Calu3 (cell line): ENCODE measurements around the gene JOSD2. TPM values are rescaled to one million over a fixed set of nuclear protein-coding genes. Genes with fewer than 3 reads are reported as not detected.

Source experiments
- BruUV-seq: library from RNA; stranded (reverse); fragments of 400-500 nt; replicated peaks from 2 replicates; lab custom pipeline; 2021; lab: Mats Ljungman, UMichigan
- CTCF ChIA-PET: fragments of 300-600 bp; sonication (Branson Sonifier 250); formaldehyde crosslinking; loops from one replicate; lab custom pipeline; 2022; ENCODE audit warnings: antibody characterized with exemption; lab: Charles Lee
- DNase-seq: peaks from one replicate; pipeline ENCODE4 v3.0.0; 2022
- H3K27ac Mint-ChIP-seq: one replicate; pipeline ENCODE4 v1.8.0; 2022; ENCODE audit warnings: mixed read lengths; ENCODE audit not compliant: unreplicated experiment
- H3K27me3 Mint-ChIP-seq: one replicate; pipeline ENCODE4 v1.8.0; 2022; ENCODE audit warnings: mixed read lengths; ENCODE audit not compliant: unreplicated experiment
- H3K36me3 Mint-ChIP-seq: one replicate; pipeline ENCODE4 v1.8.0; 2022; ENCODE audit warnings: mild to moderate bottlenecking, moderate library complexity, mixed read lengths; ENCODE audit not compliant: insufficient read depth, unreplicated experiment
- H3K4me1 Mint-ChIP-seq: one replicate; pipeline ENCODE4 v1.8.0; 2022; ENCODE audit warnings: mild to moderate bottlenecking, low read depth, mixed read lengths; ENCODE audit not compliant: unreplicated experiment
- H3K4me3 Mint-ChIP-seq: one replicate; pipeline ENCODE4 v1.8.0; 2022; ENCODE audit warnings: mild to moderate bottlenecking, low read depth, moderate library complexity, mixed read lengths; ENCODE audit not compliant: unreplicated experiment
- H3K9me3 Mint-ChIP-seq: one replicate; pipeline ENCODE4 v1.8.0; 2022; ENCODE audit warnings: low read depth, mixed read lengths; ENCODE audit not compliant: unreplicated experiment
- intact Hi-C: fragments of 100-400 bp; cut with micrococcal nuclease; formaldehyde crosslinking; loops from one replicate; pipeline ENCODE4 v1.10.0; 2022; ENCODE audit not compliant: unreplicated experiment
- total RNA-seq: library from RNA; stranded (reverse); gene quantifications from 2 replicates; pipeline ENCODE4 v1.2.3, GENCODE V29; 2022
- TF ChIP-seq, protein P1 (sequence below): fragments of 200-600 bp; IDR thresholded peaks from one replicate; pipeline ENCODE4 v1.8.0; 2022; ENCODE audit warnings: antibody characterized with exemption; ENCODE audit not compliant: unreplicated experiment

Gene JOSD2
- total RNA-seq, 1 experiment from 2014 or later = 38.6 TPM

- Mint-ChIP-seq H3K27ac (no peak overlapping the region), H3K4me1 (peaks cover 8% of the 10 kb centered on the region), H3K36me3 (peaks cover 37% of the 10 kb centered on the region), H3K4me3 (no peak overlapping the region), H3K9me3 (no peaks in the 10 kb centered on the region), H3K27me3 (peaks cover 6% of the 10 kb centered on the region)
- no peak for DNase-seq
- no TSS peak for BruUV-seq
- TF ChIP-seq, protein P1, sequence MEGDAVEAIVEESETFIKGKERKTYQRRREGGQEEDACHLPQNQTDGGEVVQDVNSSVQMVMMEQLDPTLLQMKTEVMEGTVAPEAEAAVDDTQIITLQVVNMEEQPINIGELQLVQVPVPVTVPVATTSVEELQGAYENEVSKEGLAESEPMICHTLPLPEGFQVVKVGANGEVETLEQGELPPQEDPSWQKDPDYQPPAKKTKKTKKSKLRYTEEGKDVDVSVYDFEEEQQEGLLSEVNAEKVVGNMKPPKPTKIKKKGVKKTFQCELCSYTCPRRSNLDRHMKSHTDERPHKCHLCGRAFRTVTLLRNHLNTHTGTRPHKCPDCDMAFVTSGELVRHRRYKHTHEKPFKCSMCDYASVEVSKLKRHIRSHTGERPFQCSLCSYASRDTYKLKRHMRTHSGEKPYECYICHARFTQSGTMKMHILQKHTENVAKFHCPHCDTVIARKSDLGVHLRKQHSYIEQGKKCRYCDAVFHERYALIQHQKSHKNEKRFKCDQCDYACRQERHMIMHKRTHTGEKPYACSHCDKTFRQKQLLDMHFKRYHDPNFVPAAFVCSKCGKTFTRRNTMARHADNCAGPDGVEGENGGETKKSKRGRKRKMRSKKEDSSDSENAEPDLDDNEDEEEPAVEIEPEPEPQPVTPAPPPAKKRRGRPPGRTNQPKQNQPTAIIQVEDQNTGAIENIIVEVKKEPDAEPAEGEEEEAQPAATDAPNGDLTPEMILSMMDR = no peak
- intact Hi-C loops = no loop called here
- CTCF ChIA-PET = no interaction called here
Measured at GRCh38 chr19:50506700-50507099, 4.3 kb downstream of the JOSD2 start.

DNA sequence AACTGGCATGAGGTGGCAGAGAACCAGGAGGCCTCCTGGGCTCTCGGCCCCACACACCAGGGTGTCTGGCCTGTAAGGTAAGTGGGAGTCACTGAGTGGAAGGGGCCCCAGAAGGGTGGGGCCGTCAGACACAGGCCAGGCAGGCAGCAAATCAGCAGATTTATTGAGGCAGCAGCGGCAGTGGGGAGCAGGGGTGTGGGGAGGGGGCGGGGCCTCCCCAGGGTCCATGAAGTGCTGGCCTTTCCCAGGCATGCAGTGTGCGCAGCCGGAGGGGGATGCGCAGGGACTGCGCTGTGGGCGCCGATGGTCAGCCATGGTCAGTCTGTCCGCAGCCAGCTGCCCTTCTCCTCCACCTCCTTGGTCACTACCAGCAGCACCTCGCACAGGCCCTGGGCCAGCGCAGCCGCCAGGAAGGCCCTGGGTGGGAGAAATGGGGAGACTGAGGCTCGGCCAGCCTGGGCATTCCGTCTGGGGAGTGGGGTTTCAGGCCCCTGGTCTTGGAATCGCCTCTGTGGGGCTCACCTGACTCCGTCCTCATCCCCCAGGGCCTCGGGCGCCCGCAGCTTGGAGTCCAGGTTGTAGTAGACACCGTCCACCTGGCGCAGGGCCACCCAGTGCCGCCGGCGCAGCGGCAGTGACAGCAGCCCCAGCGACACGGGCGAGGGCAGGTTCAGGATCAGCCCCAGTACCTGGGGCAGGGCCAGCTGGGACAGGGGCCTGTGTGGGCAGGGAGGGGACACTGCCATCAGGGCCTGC lies 5.0 kb downstream of the JOSD2 start:
- intact Hi-C loops = no loop called here
- no peak overlapping the region for H3K27ac Mint-ChIP-seq
- H3K36me3 Mint-ChIP-seq = peaks cover 30% of the 10 kb centered on the region
- no peaks in the 10 kb centered on the region for H3K9me3 Mint-ChIP-seq
- BruUV-seq = no TSS peak
- H3K4me3 Mint-ChIP-seq = no peak overlapping the region
- H3K4me1 Mint-ChIP-seq = peaks cover 1% of the 10 kb centered on the region
- CTCF ChIA-PET = no interaction called here
- H3K27me3 Mint-ChIP-seq = no peaks in the 10 kb centered on the region
- no peak for DNase-seq
- TF ChIP-seq, protein P1 = no peak

DNA sequence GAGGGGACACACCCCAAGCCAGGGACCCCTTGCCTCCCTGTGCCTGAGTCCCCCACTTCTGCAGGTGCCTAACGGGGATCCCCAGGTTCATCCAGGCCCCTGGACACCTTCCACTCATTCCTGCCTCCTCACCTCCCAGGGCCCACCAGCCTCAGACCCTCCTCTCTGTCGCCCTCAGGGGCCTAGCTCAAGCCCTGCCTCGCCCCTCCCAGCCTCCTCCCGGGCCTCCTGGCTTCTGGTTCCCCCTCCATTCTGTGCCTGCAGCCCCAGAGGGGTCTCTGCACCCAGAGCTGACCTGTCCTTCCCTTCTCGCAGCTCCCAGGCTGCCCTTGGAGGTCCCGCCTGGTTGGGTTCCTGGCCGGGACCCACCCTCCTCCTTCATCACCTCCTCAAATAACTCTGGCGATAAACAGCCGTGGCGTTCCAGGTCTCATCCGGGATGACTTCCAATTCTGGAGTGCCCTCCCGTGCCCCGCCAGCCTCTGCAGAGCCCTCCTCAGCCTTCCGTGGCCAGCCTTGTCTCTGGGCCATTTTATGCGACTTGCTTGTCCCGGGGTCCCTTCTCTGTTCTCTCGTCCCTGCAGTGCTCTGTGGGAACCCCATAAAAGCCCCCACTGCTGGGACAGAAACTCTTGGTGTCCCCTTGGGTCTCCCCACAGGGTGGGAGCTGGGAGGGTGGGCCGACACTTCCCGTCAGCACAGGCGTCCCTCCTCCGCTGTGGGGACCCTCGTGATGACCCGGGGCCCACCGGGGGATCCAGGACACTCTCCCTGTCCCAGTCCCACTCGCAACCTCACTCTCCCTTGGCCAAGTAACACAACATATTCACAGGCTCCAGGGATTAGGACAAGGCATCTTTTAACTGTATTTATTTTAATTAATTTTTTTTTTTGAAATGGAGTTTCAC lies 9.2 kb downstream of the JOSD2 start:
- no peaks in the 10 kb centered on the region for H3K27me3 Mint-ChIP-seq
- no peaks in the 10 kb centered on the region for H3K4me1 Mint-ChIP-seq
- H3K27ac Mint-ChIP-seq = no peak overlapping the region
- no peak overlapping the region for H3K4me3 Mint-ChIP-seq
- DNase-seq = no peak
- TF ChIP-seq, protein P1 = no peak
- intact Hi-C loops = no loop called here
- no peaks in the 10 kb centered on the region for H3K36me3 Mint-ChIP-seq
- H3K9me3 Mint-ChIP-seq = no peaks in the 10 kb centered on the region
- CTCF ChIA-PET = no interaction called here
- no TSS peak for BruUV-seq

DNA sequence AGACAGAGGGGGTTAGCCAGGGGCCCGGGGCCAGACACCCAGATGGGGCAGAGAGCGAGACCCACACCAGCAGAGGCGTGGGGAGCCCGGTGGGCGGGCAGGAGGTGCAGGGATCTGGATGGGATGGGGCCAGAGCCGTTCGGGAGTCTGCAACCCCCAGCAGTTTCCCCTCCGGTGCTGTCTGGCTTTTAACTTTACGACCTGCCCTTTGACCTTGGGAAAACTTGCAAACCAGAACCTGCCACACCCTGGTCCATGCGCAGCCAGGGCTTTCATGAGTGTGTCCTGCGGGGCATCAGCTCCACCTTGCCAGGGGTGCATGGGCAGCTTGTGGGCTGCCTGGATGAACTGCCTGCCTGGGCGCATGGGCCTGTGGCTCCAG lies 9.8 kb downstream of the JOSD2 start:
- no TSS peak for BruUV-seq
- Mint-ChIP-seq H3K27me3 (no peaks in the 10 kb centered on the region), H3K4me3 (no peak overlapping the region), H3K9me3 (no peaks in the 10 kb centered on the region), H3K27ac (no peak overlapping the region), H3K4me1 (no peaks in the 10 kb centered on the region), H3K36me3 (no peaks in the 10 kb centered on the region)
- CTCF ChIA-PET = no interaction called here
- intact Hi-C loops = no loop called here
- no peak for DNase-seq
- TF ChIP-seq, protein P1 = no peak
